Right atrium auricular region (tissue), 2 donors: ENCODE measurements around the gene EIF5AL1. TPM values are rescaled to one million over a fixed set of nuclear protein-coding genes. Genes with fewer than 3 reads are reported as not detected.

Experiments
- DNase-seq: peaks from one replicate; pipeline ENCODE4 v3.0.0-alpha.2; 2019; ENCODE audit warnings: low spot score
- H3K27ac ChIP-seq, 2 donors: fragments of 200-600 bp; sonication (generic); 1 replicate in 1 of 2; 2 replicates in 1 of 2; pipeline ENCODE4 v1.5.1; 2016 to 2019
- H3K27me3 ChIP-seq, 2 donors: fragments of 200-600 bp; sonication (generic); one replicate each; pipeline versions ENCODE4 v1.5.1 to v1.6.0; 2017 to 2019
- H3K36me3 ChIP-seq: fragments of 200-600 bp; sonication (generic); one replicate; pipeline ENCODE4 v1.5.1; 2016
- H3K4me1 ChIP-seq, 2 donors: fragments of 200-600 bp; sonication (generic); one replicate each; pipeline versions ENCODE4 v1.5.1 to v1.6.0; 2017 to 2019
- H3K4me3 ChIP-seq, 2 donors: fragments of 200-600 bp; sonication (generic); 1 replicate in 1 of 2; 2 replicates in 1 of 2; pipeline ENCODE4 v1.5.1; 2017 to 2019; ENCODE audit warnings: mild to moderate bottlenecking in 1 of 2, moderate library complexity in 1 of 2
- H3K9me3 ChIP-seq, 2 donors: fragments of 200-600 bp; sonication (generic); one replicate each; pipeline ENCODE4 v1.5.1; 2019
- total RNA-seq, 2 donors: library from RNA; depleted of rRNA; stranded (reverse); fragments of >200 nt; gene quantifications; one replicate each; pipeline ENCODE4 v1.1.0, GENCODE V29; 2016
- TF ChIP-seq, protein P1 (sequence below), 2 donors: fragments of 200-600 bp; sonication (generic); IDR thresholded peaks; one replicate each; pipeline ENCODE4 v1.5.1; 2019; ENCODE audit warnings: antibody characterized with exemption in 2 of 2

The EIF5AL1 gene
- total RNA-seq, 2 donors from 2014 or later, result 0.08 TPM; not detected in 1

DNA sequence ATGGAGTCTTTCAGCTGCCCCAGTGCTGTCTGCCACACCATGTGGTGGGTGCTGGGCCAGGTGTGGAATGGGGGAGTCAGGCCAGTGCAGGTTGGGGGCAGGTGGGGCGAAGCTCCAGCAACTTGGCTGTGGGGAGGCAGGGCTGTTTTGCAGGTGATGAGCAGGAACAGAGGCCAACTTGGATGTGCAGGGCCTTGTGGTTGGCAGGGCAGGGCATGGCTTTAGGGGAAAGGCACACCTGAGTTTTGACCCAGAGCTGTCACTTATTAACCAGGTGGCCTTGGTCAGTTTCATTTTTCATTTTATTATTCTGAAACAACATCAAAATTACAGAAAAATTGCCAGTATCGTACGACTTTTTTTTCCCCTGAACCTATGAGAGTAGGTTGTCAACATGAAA, 48.9 kb downstream of the EIF5AL1 start:
- no peak overlapping the region for H3K27ac ChIP-seq
- no peak overlapping the region for H3K4me3 ChIP-seq
- DNase-seq, result no peak
- TF ChIP-seq, protein P1, sequence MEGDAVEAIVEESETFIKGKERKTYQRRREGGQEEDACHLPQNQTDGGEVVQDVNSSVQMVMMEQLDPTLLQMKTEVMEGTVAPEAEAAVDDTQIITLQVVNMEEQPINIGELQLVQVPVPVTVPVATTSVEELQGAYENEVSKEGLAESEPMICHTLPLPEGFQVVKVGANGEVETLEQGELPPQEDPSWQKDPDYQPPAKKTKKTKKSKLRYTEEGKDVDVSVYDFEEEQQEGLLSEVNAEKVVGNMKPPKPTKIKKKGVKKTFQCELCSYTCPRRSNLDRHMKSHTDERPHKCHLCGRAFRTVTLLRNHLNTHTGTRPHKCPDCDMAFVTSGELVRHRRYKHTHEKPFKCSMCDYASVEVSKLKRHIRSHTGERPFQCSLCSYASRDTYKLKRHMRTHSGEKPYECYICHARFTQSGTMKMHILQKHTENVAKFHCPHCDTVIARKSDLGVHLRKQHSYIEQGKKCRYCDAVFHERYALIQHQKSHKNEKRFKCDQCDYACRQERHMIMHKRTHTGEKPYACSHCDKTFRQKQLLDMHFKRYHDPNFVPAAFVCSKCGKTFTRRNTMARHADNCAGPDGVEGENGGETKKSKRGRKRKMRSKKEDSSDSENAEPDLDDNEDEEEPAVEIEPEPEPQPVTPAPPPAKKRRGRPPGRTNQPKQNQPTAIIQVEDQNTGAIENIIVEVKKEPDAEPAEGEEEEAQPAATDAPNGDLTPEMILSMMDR (IDR thresholded peaks at IDR 0.05), result no peak
- H3K27me3 ChIP-seq, result no peaks in the 10 kb centered on the region
- H3K9me3 ChIP-seq, result no peaks in the 10 kb centered on the region
- H3K4me1 ChIP-seq, result no peaks in the 10 kb centered on the region
- no peaks in the 10 kb centered on the region for H3K36me3 ChIP-seq

DNA sequence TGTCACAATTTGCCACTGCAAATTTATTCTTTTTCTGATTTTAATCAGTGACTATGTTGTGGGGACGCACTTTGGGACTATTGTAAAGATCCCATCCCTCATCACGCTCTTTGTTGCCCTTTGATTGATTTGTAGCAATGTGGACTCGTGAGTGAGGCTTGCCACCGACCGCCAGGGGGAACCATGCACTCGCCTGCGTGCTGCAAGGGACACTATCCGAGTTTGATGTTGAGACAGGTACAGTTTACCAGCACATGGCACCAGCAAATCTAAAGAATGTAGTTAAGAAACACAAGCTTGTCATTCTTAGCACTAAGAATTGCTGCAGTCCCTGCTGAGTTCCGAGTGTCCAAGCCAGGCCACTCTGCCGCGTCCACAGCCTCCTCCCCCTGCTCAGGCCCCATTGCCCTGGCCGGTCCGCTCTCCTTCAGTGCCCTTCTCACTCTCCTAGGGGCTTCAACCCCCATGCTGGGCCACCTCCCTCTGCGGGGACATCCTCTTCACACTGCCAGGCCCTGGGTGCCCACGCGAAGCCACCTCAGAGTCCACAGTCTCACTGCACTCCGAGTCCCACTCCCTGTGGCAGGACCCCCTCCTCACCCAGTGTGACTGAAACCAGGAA, 49.9 kb downstream of the EIF5AL1 start:
- Histone ChIP-seq H3K9me3 (no peaks in the 10 kb centered on the region), H3K4me1 (no peaks in the 10 kb centered on the region), H3K4me3 (no peak overlapping the region), H3K36me3 (no peaks in the 10 kb centered on the region), H3K27me3 (no peaks in the 10 kb centered on the region), H3K27ac (no peak overlapping the region)
- TF ChIP-seq, protein P1 (IDR thresholded peaks at IDR 0.05), result peak; percentile 70 to 82
- no peak for DNase-seq

DNA sequence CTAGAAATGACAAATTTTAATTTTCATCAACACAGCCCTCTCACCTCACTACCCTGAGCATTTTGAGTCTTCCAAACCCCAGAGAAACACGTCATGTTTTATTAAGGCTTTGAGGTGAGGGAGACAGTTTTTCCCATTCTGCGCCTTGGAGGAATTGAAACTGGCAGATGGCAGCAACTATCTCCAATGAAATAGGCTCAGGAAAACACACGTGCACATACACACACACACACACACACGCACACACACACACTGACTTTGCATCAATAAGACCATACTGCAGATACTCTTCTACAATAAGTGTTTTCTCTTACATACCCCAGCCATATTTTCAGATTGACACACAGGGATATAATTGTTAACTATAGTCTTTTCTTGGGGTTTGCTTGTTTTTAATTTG, 51.1 kb downstream of the EIF5AL1 start:
- Histone ChIP-seq H3K9me3 (no peaks in the 10 kb centered on the region), H3K4me3 (no peak overlapping the region), H3K36me3 (no peaks in the 10 kb centered on the region), H3K27me3 (no peaks in the 10 kb centered on the region), H3K27ac (no peak overlapping the region), H3K4me1 (no peaks in the 10 kb centered on the region)
- TF ChIP-seq, protein P1 (IDR thresholded peaks at IDR 0.05), result no peak
- no peak for DNase-seq

Other genes starting within 250 kb of the EIF5AL1 start
- gene PPIF, start 165.1 kb upstream of the EIF5AL1 start, total RNA-seq, result 10 to 100 TPM; 63.0 to 87.6 TPM
- gene ZCCHC24, start 66.9 kb upstream of the EIF5AL1 start, total RNA-seq, result 10 to 100 TPM; 45.6 to 85.9 TPM
- under 1 TPM in 1 of 2 donors, not detected in 1; 0.19 TPM for gene SFTPA2, start 47.9 kb downstream of the EIF5AL1 start, total RNA-seq
- gene SFTPA1, start 98.4 kb downstream of the EIF5AL1 start, total RNA-seq, result not detected
- 1 to 10 TPM in 1 of 2 donors, under 1 TPM in 1; 0.48 to 1.2 TPM for gene NUTM2B, start 190.7 kb downstream of the EIF5AL1 start, total RNA-seq